Colonic mucosa (tissue), 4 donors: ENCODE data around the gene FBXO33. TPM values are rescaled to one million over a fixed set of nuclear protein-coding genes. Genes with fewer than 3 reads are reported as not detected.

Experiments used
- DNase-seq: peaks from one replicate; pipeline ENCODE4 v3.0.0-alpha.2; 2020
- H3K27ac ChIP-seq: fragments of 200-600 bp; one replicate; pipeline ENCODE4 v1.8.0; 2021
- H3K27me3 ChIP-seq: fragments of 200-600 bp; one replicate; pipeline ENCODE4 v1.8.0; 2021
- H3K36me3 ChIP-seq: fragments of 200-600 bp; one replicate; pipeline ENCODE4 v1.8.0; 2021
- H3K4me1 ChIP-seq: fragments of 200-600 bp; one replicate; pipeline ENCODE4 v1.8.0; 2021; ENCODE audit warnings: mild to moderate bottlenecking
- H3K4me3 ChIP-seq: fragments of 200-600 bp; one replicate; pipeline ENCODE4 v1.8.0; 2021
- H3K9ac ChIP-seq, 2 donors: one replicate each; pipeline ENCODE4 v1.7.0; 2013; ENCODE audit warnings: control low read depth in 2 of 2, low read depth in 2 of 2, low read length in 2 of 2
- H3K9me3 ChIP-seq: fragments of 200-600 bp; one replicate; pipeline ENCODE4 v1.8.0; 2021
- intact Hi-C: fragments of 100-400 bp; cut with DNase I; formaldehyde crosslinking; loops from one replicate; pipeline ENCODE4 v1.14.1; 2022
- total RNA-seq, 2 donors: library from RNA; stranded (reverse); fragmentation: NEBNext Ultra II Directional in 1 of 2; extraction: Animal tissue kit (Norgen Biotek cat#: 25700) in 1 of 2; gene quantifications; one replicate each; pipeline ENCODE4 v1.2.1, GENCODE V29; 2021
- TF ChIP-seq, protein P1 (sequence below): fragments of 200-600 bp; IDR thresholded peaks from one replicate; pipeline ENCODE4 v1.8.0; 2022; ENCODE audit warnings: antibody characterized with exemption, mild to moderate bottlenecking
- donor health status: healthy.
- donor health status: DM: no; HTN: no; CAD: no.
- donor health status: DM: no; HTN: no; CAD: no.

The FBXO33 gene
- total RNA-seq, 2 donors from 2014 or later, result 10.6 to 11.1 TPM

DNA sequence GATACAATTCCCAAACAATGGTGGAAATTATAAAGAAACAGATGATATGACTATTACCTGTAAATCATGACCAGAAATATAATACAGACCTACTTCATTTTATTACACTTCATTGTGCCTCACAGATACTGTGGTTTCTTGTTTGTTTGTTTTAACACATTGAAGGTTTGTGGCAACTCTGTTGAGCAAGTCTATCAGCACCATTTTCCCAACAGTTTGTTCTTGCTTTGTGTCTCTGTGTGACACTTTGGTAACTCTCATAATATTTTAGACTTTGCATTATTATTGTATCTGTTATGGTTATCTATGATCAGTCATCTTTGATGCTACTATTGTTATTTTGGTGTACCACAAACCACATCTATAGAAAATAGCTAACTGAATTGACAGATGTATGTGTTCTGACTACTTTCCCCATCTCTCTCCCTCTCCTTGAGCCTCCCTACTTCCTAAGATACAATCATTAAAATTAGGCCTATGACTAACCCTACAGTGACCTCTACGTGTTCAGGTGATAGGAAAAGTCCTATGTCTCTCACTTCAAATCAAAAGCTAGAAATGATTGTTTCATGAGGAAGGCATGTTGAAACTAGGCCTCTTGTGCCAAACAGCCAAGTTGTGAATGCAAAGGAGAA, 49.1 kb downstream of the FBXO33 start:
- H3K9me3 ChIP-seq, result no peaks in the 10 kb centered on the region
- TF ChIP-seq, protein P1, sequence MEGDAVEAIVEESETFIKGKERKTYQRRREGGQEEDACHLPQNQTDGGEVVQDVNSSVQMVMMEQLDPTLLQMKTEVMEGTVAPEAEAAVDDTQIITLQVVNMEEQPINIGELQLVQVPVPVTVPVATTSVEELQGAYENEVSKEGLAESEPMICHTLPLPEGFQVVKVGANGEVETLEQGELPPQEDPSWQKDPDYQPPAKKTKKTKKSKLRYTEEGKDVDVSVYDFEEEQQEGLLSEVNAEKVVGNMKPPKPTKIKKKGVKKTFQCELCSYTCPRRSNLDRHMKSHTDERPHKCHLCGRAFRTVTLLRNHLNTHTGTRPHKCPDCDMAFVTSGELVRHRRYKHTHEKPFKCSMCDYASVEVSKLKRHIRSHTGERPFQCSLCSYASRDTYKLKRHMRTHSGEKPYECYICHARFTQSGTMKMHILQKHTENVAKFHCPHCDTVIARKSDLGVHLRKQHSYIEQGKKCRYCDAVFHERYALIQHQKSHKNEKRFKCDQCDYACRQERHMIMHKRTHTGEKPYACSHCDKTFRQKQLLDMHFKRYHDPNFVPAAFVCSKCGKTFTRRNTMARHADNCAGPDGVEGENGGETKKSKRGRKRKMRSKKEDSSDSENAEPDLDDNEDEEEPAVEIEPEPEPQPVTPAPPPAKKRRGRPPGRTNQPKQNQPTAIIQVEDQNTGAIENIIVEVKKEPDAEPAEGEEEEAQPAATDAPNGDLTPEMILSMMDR, result no peak
- no peaks in the 10 kb centered on the region for H3K27me3 ChIP-seq
- DNase-seq, result no peak
- intact Hi-C loops, result no loop called here
- H3K27ac ChIP-seq, result no peak overlapping the region
- H3K36me3 ChIP-seq, result no peaks in the 10 kb centered on the region
- H3K9ac ChIP-seq, result no peak overlapping the region
- no peak overlapping the region for H3K4me3 ChIP-seq
- H3K4me1 ChIP-seq, result no peaks in the 10 kb centered on the region

DNA sequence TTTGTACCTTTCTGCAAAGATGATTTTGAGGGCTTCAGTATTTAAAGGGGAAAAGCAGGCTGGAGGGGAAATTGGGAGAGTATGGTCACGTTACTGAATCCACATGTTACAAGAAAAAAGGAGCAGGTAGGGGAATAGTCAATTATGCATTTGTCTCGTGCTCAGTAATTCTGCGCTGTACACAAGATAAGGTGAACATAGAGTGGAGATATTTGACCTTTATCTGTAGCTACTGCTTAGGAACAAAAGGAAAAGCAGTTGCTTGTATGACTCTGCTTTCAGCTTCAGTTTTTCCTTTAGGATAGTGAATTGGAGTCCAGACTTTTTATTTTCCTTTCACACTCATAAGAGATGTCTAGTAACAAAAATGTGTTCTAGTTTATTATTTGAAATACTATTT, 49.8 kb downstream of the FBXO33 start:
- Histone ChIP-seq H3K27ac (no peak overlapping the region), H3K36me3 (no peaks in the 10 kb centered on the region)
- intact Hi-C loops, result no loop called here

DNA sequence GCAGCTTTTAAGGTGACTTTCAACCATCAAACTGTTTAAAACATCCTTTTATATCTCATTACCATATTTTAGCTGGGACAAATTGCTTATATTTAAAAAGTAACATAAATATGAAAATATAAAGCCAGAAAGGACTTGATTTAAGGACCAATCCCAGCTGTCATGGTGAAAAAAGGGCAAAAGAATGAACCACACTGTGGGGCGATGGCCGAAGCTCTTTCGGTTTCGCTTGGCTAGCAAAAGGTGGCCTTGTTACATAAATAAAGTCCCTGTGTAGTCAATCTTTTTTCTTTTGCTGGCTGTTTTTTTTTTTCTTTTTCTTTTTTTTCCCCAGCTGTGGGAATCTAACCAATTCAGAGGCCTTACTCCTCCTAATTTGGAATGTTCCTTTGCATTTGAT, 50.9 kb downstream of the FBXO33 start:
- Histone ChIP-seq H3K27ac (no peak overlapping the region), H3K4me3 (no peak overlapping the region), H3K4me1 (no peaks in the 10 kb centered on the region), H3K36me3 (no peaks in the 10 kb centered on the region), H3K27me3 (no peaks in the 10 kb centered on the region), H3K9ac (no peak overlapping the region), H3K9me3 (no peaks in the 10 kb centered on the region)
- DNase-seq, result no peak
- TF ChIP-seq, protein P1, result no peak
- intact Hi-C loops, result no loop called here

More for the DNA sequence above, 49.8 kb downstream of the FBXO33 start:
- TF ChIP-seq, protein P1, result no peak
- Histone ChIP-seq H3K27me3 (no peaks in the 10 kb centered on the region), H3K4me1 (no peaks in the 10 kb centered on the region), H3K9me3 (no peaks in the 10 kb centered on the region), H3K9ac (no peak overlapping the region), H3K4me3 (no peak overlapping the region)
- DNase-seq, result no peak

DNA sequence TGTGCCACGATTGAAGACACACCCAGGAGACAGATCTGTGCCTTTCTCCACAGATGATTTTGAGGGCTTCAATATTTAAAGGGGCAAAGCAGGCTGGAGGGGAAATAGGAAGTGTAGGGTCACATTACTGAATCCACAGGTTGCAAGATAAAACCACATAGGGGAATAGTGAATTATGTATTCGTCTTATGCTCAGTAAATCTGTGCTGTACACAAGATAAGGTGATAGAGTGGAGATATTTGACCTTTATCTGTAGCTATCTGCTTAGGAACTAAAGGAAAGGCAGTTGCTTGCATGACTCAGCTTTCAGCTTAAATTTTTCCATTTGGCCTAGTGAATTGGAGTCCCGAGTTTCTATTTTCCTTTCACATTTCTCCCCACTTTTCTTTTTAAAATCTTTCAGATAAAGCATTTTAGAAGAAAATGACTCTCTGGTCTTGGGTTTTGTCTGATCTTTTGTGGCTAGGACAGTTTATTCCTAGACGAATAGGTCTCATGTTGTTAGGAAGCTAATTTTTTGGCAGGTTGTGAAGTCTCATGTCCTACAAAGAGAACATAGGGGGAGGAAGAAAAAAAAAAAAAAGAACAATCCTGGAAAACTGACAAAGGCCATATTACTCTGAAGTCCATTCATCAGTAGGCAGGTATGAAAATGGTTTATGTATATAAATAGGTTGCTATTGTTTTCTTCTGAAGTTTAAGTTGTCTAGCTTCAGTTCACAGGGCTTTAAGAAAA, 55.4 kb downstream of the FBXO33 start:
- no peak overlapping the region for H3K9ac ChIP-seq
- DNase-seq, result no peak
- H3K4me3 ChIP-seq, result no peak overlapping the region
- intact Hi-C loops, result no loop called here
- H3K27ac ChIP-seq, result no peak overlapping the region
- no peaks in the 10 kb centered on the region for H3K27me3 ChIP-seq
- TF ChIP-seq, protein P1, result no peak
- H3K4me1 ChIP-seq, result no peaks in the 10 kb centered on the region
- no peaks in the 10 kb centered on the region for H3K9me3 ChIP-seq
- no peaks in the 10 kb centered on the region for H3K36me3 ChIP-seq

DNA sequence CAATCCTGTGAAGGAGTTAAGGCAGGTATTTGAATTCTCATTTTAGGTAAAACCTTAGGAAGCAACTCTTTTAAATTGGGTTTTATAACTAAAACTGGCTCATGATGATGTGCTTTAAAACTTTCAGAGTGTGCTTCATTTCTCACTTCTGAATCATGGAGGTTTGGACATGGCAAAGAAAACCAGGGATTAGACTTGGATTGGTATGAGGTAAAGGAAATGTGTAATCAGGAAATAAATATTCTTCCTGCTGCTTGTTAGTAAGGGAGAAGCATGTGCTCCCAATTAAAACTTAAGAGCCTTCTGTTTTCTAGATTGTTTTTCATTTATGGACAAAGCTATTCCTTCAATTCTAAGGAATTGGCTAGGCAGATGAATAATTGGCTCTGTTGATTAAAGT, 57.4 kb downstream of the FBXO33 start:
- H3K27ac ChIP-seq, result no peak overlapping the region

More for the DNA sequence above, 57.4 kb downstream of the FBXO33 start:
- no peak overlapping the region for H3K9ac ChIP-seq
- H3K27me3 ChIP-seq, result no peaks in the 10 kb centered on the region
- no peaks in the 10 kb centered on the region for H3K4me1 ChIP-seq
- H3K36me3 ChIP-seq, result no peaks in the 10 kb centered on the region
- intact Hi-C loops, result loop anchor here (5.0 kb wide), 1 partner anchor 268 kb away; no protein-coding TSS in a partner anchor
- TF ChIP-seq, protein P1, result no peak
- H3K9me3 ChIP-seq, result no peaks in the 10 kb centered on the region
- H3K4me3 ChIP-seq, result no peak overlapping the region
- DNase-seq, result no peak
